Endodermal cell (in vitro differentiated cells): ENCODE data around the gene CPT1A. TPM values are rescaled to one million over a fixed set of nuclear protein-coding genes. Genes with fewer than 3 reads are reported as not detected.

ENCODE experiments used
- DNase-seq: peaks from one replicate; pipeline ENCODE4 v3.0.0-alpha.2; 2017
- H3K27ac ChIP-seq: 2 replicates; pipeline ENCODE4 v1.5.1; 2013; ENCODE audit warnings: mild to moderate bottlenecking, low read depth, low read length, moderate library complexity
- H3K27me3 ChIP-seq: 2 replicates; pipeline ENCODE4 v1.6.1; 2013; ENCODE audit warnings: mild to moderate bottlenecking, low read length, moderate library complexity; ENCODE audit not compliant: insufficient read depth, control insufficient read depth, poor library complexity, severe bottlenecking
- H3K36me3 ChIP-seq: 2 replicates; pipeline ENCODE4 v1.7.0; 2013; ENCODE audit warnings: mild to moderate bottlenecking, low read length, moderate library complexity; ENCODE audit not compliant: control insufficient read depth, insufficient read depth
- H3K4me1 ChIP-seq: one replicate; pipeline ENCODE4 v1.7.0; 2013; ENCODE audit warnings: low read length; ENCODE audit not compliant: control insufficient read depth, insufficient read depth
- H3K4me3 ChIP-seq: 2 replicates; pipeline ENCODE4 v1.5.1; 2013; ENCODE audit warnings: mild to moderate bottlenecking, low read length, moderate library complexity
- H3K9ac ChIP-seq: 2 replicates; pipeline ENCODE4 v1.6.1; 2013; ENCODE audit warnings: mild to moderate bottlenecking, low read length, moderate library complexity; ENCODE audit not compliant: poor library complexity, severe bottlenecking; ENCODE audit errors: extremely low read depth
- H3K9me3 ChIP-seq: 2 replicates; pipeline ENCODE4 v1.6.1; 2013; ENCODE audit warnings: mild to moderate bottlenecking, low read length, moderate library complexity; ENCODE audit not compliant: control insufficient read depth
- H3K27ac Mint-ChIP-seq: 2 replicates; pipeline ENCODE4 v1.8.0; 2020; ENCODE audit warnings: mixed read lengths
- H3K27me3 Mint-ChIP-seq: 2 replicates; pipeline ENCODE4 v1.8.0; 2021; ENCODE audit warnings: mild to moderate bottlenecking, mixed read lengths; ENCODE audit not compliant: insufficient read depth
- H3K36me3 Mint-ChIP-seq: 2 replicates; pipeline ENCODE4 v1.8.0; 2020; ENCODE audit warnings: low read depth, mixed read lengths
- H3K4me1 Mint-ChIP-seq: 2 replicates; pipeline ENCODE4 v1.8.0; 2020; ENCODE audit warnings: mixed read lengths
- H3K4me3 Mint-ChIP-seq: 2 replicates; pipeline ENCODE4 v1.8.0; 2020; ENCODE audit warnings: mild to moderate bottlenecking, moderate library complexity, mixed read lengths
- H3K9me3 Mint-ChIP-seq: 2 replicates; pipeline ENCODE4 v1.8.0; 2020; ENCODE audit warnings: mild to moderate bottlenecking, mixed read lengths
- CTCF ChIP-seq: fragments of 200-600 bp; sonication (generic); conservative IDR thresholded peaks from 2 replicates; pipeline ENCODE4 v1.5.0; 2021; ENCODE audit warnings: antibody characterized with exemption, mild to moderate bottlenecking
- WGBS, 2 experiments: methylation state at CpG; one replicate each; pipeline versions ENCODE4 v1.1.5 to v1.1.7; 2013; ENCODE audit warnings: missing lambda C conversion rate in 2 of 2, mixed read lengths in 1 of 2; ENCODE audit not compliant: insufficient coverage in 1 of 2, insufficient read length in 1 of 2; 5-methylcytosine and 5-hydroxymethylcytosine counted together
- total RNA-seq, 2 donors: library from RNA; stranded (reverse); fragmentation: NEBNext Ultra II Directional in 1 of 2; extraction: Animal tissue kit (Norgen Biotek cat#: 25700) in 1 of 2; gene quantifications; 2 replicates in 1 of 2; 3 replicates in 1 of 2; pipeline ENCODE4 v1.2.1, GENCODE V29; 2021

The CPT1A gene
- total RNA-seq, 2 donors from 2014 or later, result 3.3 to 7.3 TPM

DNA sequence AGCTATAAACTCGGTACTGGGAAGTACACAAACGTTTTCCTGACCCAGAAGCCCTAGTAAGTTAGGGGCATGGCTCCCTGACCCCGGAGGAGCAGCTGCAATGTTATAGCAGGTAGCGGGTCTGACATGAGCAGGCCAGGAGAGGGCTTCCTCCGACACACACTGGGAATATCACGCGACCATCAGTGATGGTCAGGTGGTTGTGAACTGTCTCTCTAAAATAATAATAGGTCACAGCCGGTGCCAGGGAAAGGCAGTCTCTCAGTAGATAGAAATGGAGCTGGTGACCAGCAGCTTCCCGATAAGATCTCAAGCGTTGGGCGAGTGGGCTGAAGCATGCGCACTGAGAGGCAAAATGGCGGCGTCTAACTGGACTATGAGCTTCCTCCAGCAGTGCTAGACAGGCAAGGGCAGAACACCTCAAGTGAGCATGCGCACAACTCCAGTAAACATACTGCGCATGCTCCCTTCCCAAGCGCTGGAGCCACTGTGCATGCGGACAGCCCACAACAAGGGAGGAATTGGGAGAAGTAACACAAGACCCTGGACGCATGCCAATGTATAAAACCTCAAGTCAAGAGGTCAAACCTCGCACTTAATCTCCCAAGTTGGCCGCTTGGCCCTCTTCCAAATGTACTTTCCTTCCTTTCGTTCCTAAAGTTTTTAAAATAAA is 68.1 kb downstream of the CPT1A start:
- no peaks in the 10 kb centered on the region for H3K27me3 Mint-ChIP-seq
- no peaks in the 10 kb centered on the region for H3K36me3 ChIP-seq

GRCh38 chr11:68772936-68773335 is 68.8 kb downstream of the CPT1A start:
- H3K36me3 Mint-ChIP-seq, result peaks cover 13% of the 10 kb centered on the region
- Histone ChIP-seq H3K27ac (no peak overlapping the region), H3K4me3 (no peak overlapping the region), H3K36me3 (no peaks in the 10 kb centered on the region), H3K4me1 (no peaks in the 10 kb centered on the region), H3K27me3 (no peaks in the 10 kb centered on the region), H3K9me3 (no peaks in the 10 kb centered on the region), H3K9ac (no peak overlapping the region)
- no peaks in the 10 kb centered on the region for H3K4me1 Mint-ChIP-seq
- 96 to 97% methylated on average over 19 to 20 of the region's 20 CpGs for WGBS, 2 experiments
- no peak overlapping the region for H3K4me3 Mint-ChIP-seq
- no peak for DNase-seq
- no peaks in the 10 kb centered on the region for H3K9me3 Mint-ChIP-seq
- no peak for TF ChIP-seq CTCF
- H3K27me3 Mint-ChIP-seq, result no peaks in the 10 kb centered on the region
- H3K27ac Mint-ChIP-seq, result no peak overlapping the region

More for the DNA sequence above, 68.1 kb downstream of the CPT1A start:
- 94 to 96% methylated on average over 22 of the region's 22 CpGs for WGBS, 2 experiments
- Histone ChIP-seq H3K4me1 (no peaks in the 10 kb centered on the region), H3K27me3 (no peaks in the 10 kb centered on the region), H3K4me3 (no peak overlapping the region), H3K27ac (no peak overlapping the region), H3K9ac (no peak overlapping the region), H3K9me3 (no peaks in the 10 kb centered on the region)
- no peaks in the 10 kb centered on the region for H3K4me1 Mint-ChIP-seq
- no peak for DNase-seq
- peaks cover 10% of the 10 kb centered on the region for H3K36me3 Mint-ChIP-seq
- no peaks in the 10 kb centered on the region for H3K9me3 Mint-ChIP-seq
- H3K27ac Mint-ChIP-seq, result no peak overlapping the region
- no peak overlapping the region for H3K4me3 Mint-ChIP-seq
- no peak for TF ChIP-seq CTCF

DNA sequence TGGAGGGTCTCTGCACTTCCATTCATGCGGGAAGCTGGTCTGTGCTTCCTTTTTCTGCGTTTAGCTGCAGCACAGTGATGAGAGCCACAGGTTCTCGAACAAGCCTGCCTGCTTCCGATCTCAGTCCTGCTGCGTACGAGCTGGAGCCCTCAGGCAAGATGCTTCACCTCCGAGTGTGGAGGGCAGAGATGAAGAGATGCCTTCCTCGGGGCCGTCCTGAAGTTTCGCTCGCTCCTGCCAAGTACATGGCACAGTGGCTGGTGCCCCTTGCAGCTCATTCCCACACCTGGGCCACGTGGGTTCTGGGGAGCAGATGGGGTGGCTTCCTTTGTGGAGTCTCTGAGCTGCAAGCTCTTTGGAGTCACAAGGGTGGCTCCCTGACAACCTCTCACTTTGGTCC is 70.9 kb downstream of the CPT1A start:
- Histone ChIP-seq H3K4me3 (no peak overlapping the region), H3K27ac (no peak overlapping the region), H3K4me1 (no peaks in the 10 kb centered on the region), H3K36me3 (no peaks in the 10 kb centered on the region), H3K9me3 (no peaks in the 10 kb centered on the region), H3K27me3 (no peaks in the 10 kb centered on the region), H3K9ac (no peak overlapping the region)
- no peak for DNase-seq
- Mint-ChIP-seq H3K4me1 (no peaks in the 10 kb centered on the region), H3K9me3 (no peaks in the 10 kb centered on the region), H3K36me3 (peaks cover 13% of the 10 kb centered on the region), H3K4me3 (no peak overlapping the region), H3K27me3 (no peaks in the 10 kb centered on the region), H3K27ac (no peak overlapping the region)
- WGBS, 2 experiments, result 92 to 94% methylated on average over 10 to 12 of the region's 12 CpGs
- no peak for TF ChIP-seq CTCF
